ENCODE measurements around the gene PRKCH.

PRKCH gene

GRCh38 chr14:61484826-61485584 is 163.6 kb downstream of the PRKCH start:
- H3K4ac ChIP-seq (ENCODE audit: low read length), result no peak overlapping the region
- no CpG with 5 or more reads among the region's 8 CpGs for WGBS, 2 donors (ENCODE audit: extremely low coverage in 2 of 2, insufficient read length in 2 of 2, insufficient replicate concordance in 1 of 2)
- DNase-seq (ENCODE audit: low spot score), result no peak

DNA sequence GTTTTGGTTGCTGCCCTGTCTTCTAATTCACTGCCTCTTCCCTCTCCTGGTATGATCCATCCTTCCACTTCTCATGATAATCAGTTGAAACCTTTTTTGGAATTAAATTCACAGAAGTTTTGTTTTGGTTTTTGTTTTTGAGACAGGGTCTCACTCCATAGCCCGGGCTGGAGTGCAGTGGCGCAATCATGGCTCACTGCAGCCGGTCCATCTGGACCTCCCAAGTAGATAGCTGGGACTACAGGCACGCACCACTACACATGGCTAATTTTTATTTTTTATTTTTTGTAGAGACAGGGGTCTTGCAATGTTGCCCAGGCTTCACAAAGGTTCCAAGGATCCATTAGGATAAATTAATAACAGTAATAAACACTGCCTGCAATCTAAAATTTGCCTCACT is 164.3 kb downstream of the PRKCH start:
- H3K14ac ChIP-seq (ENCODE audit: low read length), result no peak overlapping the region
- no peak overlapping the region for H4K8ac ChIP-seq (ENCODE audit: low read depth, low read length)
- no peak overlapping the region for H4K91ac ChIP-seq (ENCODE audit: low read depth, low read length, poor library complexity)
- no CpG with 5 or more reads among the region's 4 CpGs for WGBS, 2 donors (ENCODE audit: extremely low coverage in 2 of 2, insufficient read length in 2 of 2, insufficient replicate concordance in 1 of 2)
- no peak overlapping the region for H2AK5ac ChIP-seq (ENCODE audit: low read depth, low read length)
- no peak overlapping the region for H2BK120ac ChIP-seq (ENCODE audit: low read depth, low read length)
- no peak overlapping the region for H3K18ac ChIP-seq (ENCODE audit: low read length)
- no peak overlapping the region for H2BK15ac ChIP-seq (ENCODE audit: low read length)
- no peaks in the 10 kb centered on the region for H3K9me3 ChIP-seq (replicated peaks in 1 of 2; ENCODE audit: control insufficient read depth in 2 of 2, insufficient read depth in 1 of 2, low read depth in 1 of 2, low read length in 2 of 2)
- H3K27me3 ChIP-seq (ENCODE audit: control insufficient read depth in 3 of 3, insufficient read depth in 3 of 3, low read depth in 1 of 3, low read length in 3 of 3), result peaks cover 0 to 2% (median 0%) of the 10 kb centered on the region in 3 experiments
- H3K27ac ChIP-seq (replicated peaks; ENCODE audit: low read length), result no peak overlapping the region
- H3K4me2 ChIP-seq (ENCODE audit: insufficient read depth, low read length, poor library complexity, severe bottlenecking), result no peak overlapping the region
- no peak for DNase-seq (ENCODE audit: low spot score)
- no peak overlapping the region for H2AFZ ChIP-seq (ENCODE audit: low read length)
- no peak overlapping the region for H3K23ac ChIP-seq (ENCODE audit: low read depth, low read length, poor library complexity)
- H3K36me3 ChIP-seq (replicated peaks in 1 of 2; ENCODE audit: control insufficient read depth in 2 of 2, insufficient read depth in 2 of 2, low read length in 2 of 2), result no peaks in the 10 kb centered on the region
- no peak overlapping the region for H2BK12ac ChIP-seq (ENCODE audit: low read length)
- H3K4ac ChIP-seq (ENCODE audit: low read length), result no peak overlapping the region
- H3K9ac ChIP-seq (ENCODE audit: low read depth, low read length, poor library complexity), result no peak overlapping the region
- H2BK5ac ChIP-seq (ENCODE audit: low read length), result no peak overlapping the region
- peaks cover 7 to 16% of the 10 kb centered on the region in 2 donors for H3K4me1 ChIP-seq (ENCODE audit: control insufficient read depth in 2 of 2, insufficient read depth in 1 of 2, low read depth in 1 of 2, low read length in 2 of 2)
- H3K4me3 ChIP-seq (ENCODE audit: low read length in 2 of 2), result no peak overlapping the region
- no peaks in the 10 kb centered on the region for H3K79me1 ChIP-seq (ENCODE audit: low read depth, low read length)

More at GRCh38 chr14:61484826-61485584, 163.6 kb downstream of the PRKCH start:
- no peak overlapping the region for H4K91ac ChIP-seq (ENCODE audit: low read depth, low read length, poor library complexity)
- H3K4me1 ChIP-seq (ENCODE audit: control insufficient read depth in 2 of 2, insufficient read depth in 1 of 2, low read depth in 1 of 2, low read length in 2 of 2), result peaks cover 7 to 10% of the 10 kb centered on the region in 2 donors
- peaks cover 0 to 2% (median 0%) of the 10 kb centered on the region in 3 experiments for H3K27me3 ChIP-seq (ENCODE audit: control insufficient read depth in 3 of 3, insufficient read depth in 3 of 3, low read depth in 1 of 3, low read length in 3 of 3)
- H3K23ac ChIP-seq (ENCODE audit: low read depth, low read length, poor library complexity), result no peak overlapping the region
- no peak overlapping the region for H3K27ac ChIP-seq (replicated peaks; ENCODE audit: low read length)
- H2BK5ac ChIP-seq (ENCODE audit: low read length), result no peak overlapping the region
- H3K18ac ChIP-seq (ENCODE audit: low read length), result no peak overlapping the region
- no peak overlapping the region for H3K9ac ChIP-seq (ENCODE audit: low read depth, low read length, poor library complexity)
- H3K14ac ChIP-seq (ENCODE audit: low read length), result no peak overlapping the region
- H2BK15ac ChIP-seq (ENCODE audit: low read length), result no peak overlapping the region
- no peaks in the 10 kb centered on the region for H3K9me3 ChIP-seq (replicated peaks in 1 of 2; ENCODE audit: control insufficient read depth in 2 of 2, insufficient read depth in 1 of 2, low read depth in 1 of 2, low read length in 2 of 2)
- no peak overlapping the region for H3K4me2 ChIP-seq (ENCODE audit: insufficient read depth, low read length, poor library complexity, severe bottlenecking)
- no peak overlapping the region for H3K4me3 ChIP-seq (ENCODE audit: low read length in 2 of 2)
- H2AFZ ChIP-seq (ENCODE audit: low read length), result no peak overlapping the region
- no peak overlapping the region for H2AK5ac ChIP-seq (ENCODE audit: low read depth, low read length)
- H3K36me3 ChIP-seq (replicated peaks in 1 of 2; ENCODE audit: control insufficient read depth in 2 of 2, insufficient read depth in 2 of 2, low read length in 2 of 2), result no peaks in the 10 kb centered on the region
- no peaks in the 10 kb centered on the region for H3K79me1 ChIP-seq (ENCODE audit: low read depth, low read length)
- no peak overlapping the region for H4K8ac ChIP-seq (ENCODE audit: low read depth, low read length)
- H2BK120ac ChIP-seq (ENCODE audit: low read depth, low read length), result no peak overlapping the region
- no peak overlapping the region for H2BK12ac ChIP-seq (ENCODE audit: low read length)

- Histone ChIP-seq H2BK15ac (ENCODE audit: low read length) (no peak overlapping the region), H4K8ac (ENCODE audit: low read depth, low read length) (no peak overlapping the region), H2BK120ac (ENCODE audit: low read depth, low read length) (no peak overlapping the region), H3K23ac (ENCODE audit: low read depth, low read length, poor library complexity) (no peak overlapping the region), H3K18ac (ENCODE audit: low read length) (no peak overlapping the region), H3K4me1 (ENCODE audit: control insufficient read depth in 2 of 2, insufficient read depth in 1 of 2, low read depth in 1 of 2, low read length in 2 of 2) (peaks cover 7 to 17% of the 10 kb centered on the region in 2 donors), H2BK12ac (ENCODE audit: low read length) (no peak overlapping the region), H3K27ac (replicated peaks; ENCODE audit: low read length) (no peak overlapping the region), H3K14ac (ENCODE audit: low read length) (no peak overlapping the region), H3K36me3 (replicated peaks in 1 of 2; ENCODE audit: control insufficient read depth in 2 of 2, insufficient read depth in 2 of 2, low read length in 2 of 2) (no peaks in the 10 kb centered on the region), H3K79me1 (ENCODE audit: low read depth, low read length) (no peaks in the 10 kb centered on the region), H4K91ac (ENCODE audit: low read depth, low read length, poor library complexity) (no peak overlapping the region), H3K4me3 (ENCODE audit: low read length in 2 of 2) (no peak overlapping the region), H2AK5ac (ENCODE audit: low read depth, low read length) (no peak overlapping the region), H3K27me3 (ENCODE audit: control insufficient read depth in 3 of 3, insufficient read depth in 3 of 3, low read depth in 1 of 3, low read length in 3 of 3) (no peaks in the 10 kb centered on the region), H3K4me2 (ENCODE audit: insufficient read depth, low read length, poor library complexity, severe bottlenecking) (no peak overlapping the region), H3K4ac (ENCODE audit: low read length) (no peak overlapping the region), H3K9me3 (replicated peaks in 1 of 2; ENCODE audit: control insufficient read depth in 2 of 2, insufficient read depth in 1 of 2, low read depth in 1 of 2, low read length in 2 of 2) (no peaks in the 10 kb centered on the region), H2BK5ac (ENCODE audit: low read length) (no peak overlapping the region), H2AFZ (ENCODE audit: low read length) (no peak overlapping the region), H3K9ac (ENCODE audit: low read depth, low read length, poor library complexity) (no peak overlapping the region)
- WGBS, 2 donors (ENCODE audit: extremely low coverage in 2 of 2, insufficient read length in 2 of 2, insufficient replicate concordance in 1 of 2), result no CpG with 5 or more reads among the region's 5 CpGs
- DNase-seq (ENCODE audit: low spot score), result no peak
Observed at GRCh38 chr14:61486930-61487495, 165.6 kb downstream of the PRKCH start.

All from neuronal stem cell (in vitro differentiated cells).